ENCODE results near the gene DNAJB13. TPM values are rescaled to one million over a fixed set of nuclear protein-coding genes. Genes with fewer than 3 reads are reported as not detected.

DNAJB13 gene
- polyA plus RNA-seq, 1 of the 3 experiments (the other 2 are of a cell fraction) = 0.51 TPM

DNA sequence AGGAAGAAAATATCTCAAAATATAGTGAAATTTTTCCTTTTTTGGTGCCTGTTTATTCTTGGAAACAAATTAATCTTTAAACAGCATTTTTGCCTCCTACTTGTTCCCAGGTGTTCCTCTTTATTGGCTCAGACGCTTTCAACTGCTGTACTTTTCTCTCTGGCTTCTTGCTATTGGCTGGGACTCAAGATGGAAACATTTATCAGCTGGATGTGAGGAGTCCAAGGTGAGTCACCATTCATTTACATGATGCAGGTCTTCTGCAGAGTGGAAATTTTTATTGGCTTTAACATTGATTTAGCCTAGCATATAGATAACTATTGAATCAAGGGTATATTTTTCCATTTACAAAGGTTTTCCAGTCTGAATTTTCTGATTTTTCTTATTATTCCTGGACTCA is 34.4 kb upstream of the DNAJB13 start:
- no peak overlapping the region for H2AFZ ChIP-seq (ENCODE audit: low read depth)
- no peaks in the 10 kb centered on the region for H3K27me3 ChIP-seq (ENCODE audit: insufficient read depth)
- no peaks in the 10 kb centered on the region for H4K20me1 ChIP-seq (ENCODE audit: insufficient read depth)
- H3K4me1 ChIP-seq (ENCODE audit: control insufficient read depth in 1 of 2, insufficient read depth in 2 of 2, low read depth in 1 of 2, low read length in 1 of 2) = no peaks in the 10 kb centered on the region
- no peak overlapping the region for H3K4me2 ChIP-seq
- no peak for DNase-seq
- peaks cover 45 to 57% of the 10 kb centered on the region in 2 experiments for H3K36me3 ChIP-seq (replicated peaks in 1 of 2; ENCODE audit: control insufficient read depth in 1 of 2, insufficient read depth in 2 of 2, low read length in 1 of 2)
- H3F3A ChIP-seq (replicated peaks; ENCODE audit: insufficient read depth) = peaks cover 6% of the 10 kb centered on the region
- ChIA-PET POLR2A (no interaction called here), CTCF (interaction anchor here (1.0 to 1.6 kb wide), 3 partner anchors 15 to 344 kb away, joined by 3 to 8 read pairs (median 3); no protein-coding TSS in a partner anchor)
- TF ChIP-seq, protein P1, sequence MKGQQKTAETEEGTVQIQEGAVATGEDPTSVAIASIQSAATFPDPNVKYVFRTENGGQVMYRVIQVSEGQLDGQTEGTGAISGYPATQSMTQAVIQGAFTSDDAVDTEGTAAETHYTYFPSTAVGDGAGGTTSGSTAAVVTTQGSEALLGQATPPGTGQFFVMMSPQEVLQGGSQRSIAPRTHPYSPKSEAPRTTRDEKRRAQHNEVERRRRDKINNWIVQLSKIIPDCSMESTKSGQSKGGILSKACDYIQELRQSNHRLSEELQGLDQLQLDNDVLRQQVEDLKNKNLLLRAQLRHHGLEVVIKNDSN (IDR thresholded peaks at IDR 0.05; ENCODE audit: borderline replicate concordance, low read depth) = no peak
- TF ChIP-seq MXI1 (IDR thresholded peaks at IDR 0.05; ENCODE audit: low read depth, low read length) (no peak), EP300 (IDR thresholded peaks at IDR 0.05; ENCODE audit: borderline replicate concordance in 1 of 2, low read depth in 1 of 2, low read length in 1 of 2) (no peak), EZH2phosphoT487 (IDR thresholded peaks at IDR 0.05; ENCODE audit: borderline replicate concordance, low read depth) (no peak), FOXM1 (IDR thresholded peaks at IDR 0.05; ENCODE audit: low read depth) (no peak), TAF1 (IDR thresholded peaks at IDR 0.05; ENCODE audit: borderline replicate concordance, low read depth, low read length) (no peak), RXRA (IDR thresholded peaks at IDR 0.05; ENCODE audit: borderline replicate concordance, low read depth) (no peak), SIN3A (IDR thresholded peaks at IDR 0.05; ENCODE audit: borderline replicate concordance, low read depth, low read length) (no peak), FOXJ3 (CRISPR knock-in tag; IDR thresholded peaks at IDR 0.05) (no peak), RCOR1 (IDR thresholded peaks at IDR 0.05; ENCODE audit: low read length) (no peak), MEF2A (IDR thresholded peaks at IDR 0.05; ENCODE audit: borderline replicate concordance, low read depth) (no peak)
- TF ChIP-seq, protein P2, sequence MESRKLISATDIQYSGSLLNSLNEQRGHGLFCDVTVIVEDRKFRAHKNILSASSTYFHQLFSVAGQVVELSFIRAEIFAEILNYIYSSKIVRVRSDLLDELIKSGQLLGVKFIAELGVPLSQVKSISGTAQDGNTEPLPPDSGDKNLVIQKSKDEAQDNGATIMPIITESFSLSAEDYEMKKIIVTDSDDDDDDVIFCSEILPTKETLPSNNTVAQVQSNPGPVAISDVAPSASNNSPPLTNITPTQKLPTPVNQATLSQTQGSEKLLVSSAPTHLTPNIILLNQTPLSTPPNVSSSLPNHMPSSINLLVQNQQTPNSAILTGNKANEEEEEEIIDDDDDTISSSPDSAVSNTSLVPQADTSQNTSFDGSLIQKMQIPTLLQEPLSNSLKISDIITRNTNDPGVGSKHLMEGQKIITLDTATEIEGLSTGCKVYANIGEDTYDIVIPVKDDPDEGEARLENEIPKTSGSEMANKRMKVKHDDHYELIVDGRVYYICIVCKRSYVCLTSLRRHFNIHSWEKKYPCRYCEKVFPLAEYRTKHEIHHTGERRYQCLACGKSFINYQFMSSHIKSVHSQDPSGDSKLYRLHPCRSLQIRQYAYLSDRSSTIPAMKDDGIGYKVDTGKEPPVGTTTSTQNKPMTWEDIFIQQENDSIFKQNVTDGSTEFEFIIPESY (IDR thresholded peaks at IDR 0.05; ENCODE audit: borderline replicate concordance, low read depth) = no peak
- TF ChIP-seq, protein P3, sequence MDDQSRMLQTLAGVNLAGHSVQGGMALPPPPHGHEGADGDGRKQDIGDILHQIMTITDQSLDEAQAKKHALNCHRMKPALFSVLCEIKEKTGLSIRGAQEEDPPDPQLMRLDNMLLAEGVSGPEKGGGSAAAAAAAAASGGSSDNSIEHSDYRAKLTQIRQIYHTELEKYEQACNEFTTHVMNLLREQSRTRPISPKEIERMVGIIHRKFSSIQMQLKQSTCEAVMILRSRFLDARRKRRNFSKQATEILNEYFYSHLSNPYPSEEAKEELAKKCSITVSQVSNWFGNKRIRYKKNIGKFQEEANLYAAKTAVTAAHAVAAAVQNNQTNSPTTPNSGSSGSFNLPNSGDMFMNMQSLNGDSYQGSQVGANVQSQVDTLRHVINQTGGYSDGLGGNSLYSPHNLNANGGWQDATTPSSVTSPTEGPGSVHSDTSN (IDR thresholded peaks at IDR 0.05) = no peak
- TF ChIP-seq, protein P4, sequence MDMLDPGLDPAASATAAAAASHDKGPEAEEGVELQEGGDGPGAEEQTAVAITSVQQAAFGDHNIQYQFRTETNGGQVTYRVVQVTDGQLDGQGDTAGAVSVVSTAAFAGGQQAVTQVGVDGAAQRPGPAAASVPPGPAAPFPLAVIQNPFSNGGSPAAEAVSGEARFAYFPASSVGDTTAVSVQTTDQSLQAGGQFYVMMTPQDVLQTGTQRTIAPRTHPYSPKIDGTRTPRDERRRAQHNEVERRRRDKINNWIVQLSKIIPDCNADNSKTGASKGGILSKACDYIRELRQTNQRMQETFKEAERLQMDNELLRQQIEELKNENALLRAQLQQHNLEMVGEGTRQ (IDR thresholded peaks at IDR 0.05; ENCODE audit: borderline replicate concordance, low read depth, low read length) = no peak
- TF ChIP-seq, protein P5, sequence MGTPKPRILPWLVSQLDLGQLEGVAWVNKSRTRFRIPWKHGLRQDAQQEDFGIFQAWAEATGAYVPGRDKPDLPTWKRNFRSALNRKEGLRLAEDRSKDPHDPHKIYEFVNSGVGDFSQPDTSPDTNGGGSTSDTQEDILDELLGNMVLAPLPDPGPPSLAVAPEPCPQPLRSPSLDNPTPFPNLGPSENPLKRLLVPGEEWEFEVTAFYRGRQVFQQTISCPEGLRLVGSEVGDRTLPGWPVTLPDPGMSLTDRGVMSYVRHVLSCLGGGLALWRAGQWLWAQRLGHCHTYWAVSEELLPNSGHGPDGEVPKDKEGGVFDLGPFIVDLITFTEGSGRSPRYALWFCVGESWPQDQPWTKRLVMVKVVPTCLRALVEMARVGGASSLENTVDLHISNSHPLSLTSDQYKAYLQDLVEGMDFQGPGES (IDR thresholded peaks at IDR 0.05; ENCODE audit: low read depth, low read length) = no peak
- H3K79me2 ChIP-seq (ENCODE audit: insufficient read depth) = no peaks in the 10 kb centered on the region
- H3K9ac ChIP-seq = no peak overlapping the region
- no peak overlapping the region for H3K4me3 ChIP-seq (ENCODE audit: low read depth in 2 of 2, low read length in 1 of 2)
- WGBS (ENCODE audit: low lambda C conversion rate) = 85% methylated on average over 1 of the region's 1 CpG
- no peak overlapping the region for H3K27ac ChIP-seq (ENCODE audit: low read depth in 2 of 2, low read length in 1 of 2)
- no peaks in the 10 kb centered on the region for H3K9me3 ChIP-seq
- no peaks in the 10 kb centered on the region for H3K9me2 ChIP-seq
